Measurements from ENCODE around the gene WDFY4. TPM values are rescaled to one million over a fixed set of nuclear protein-coding genes. Genes with fewer than 3 reads are reported as not detected.

WDFY4 gene
- total RNA-seq, 1 experiment from 2014 or later: 0.22 TPM

DNA sequence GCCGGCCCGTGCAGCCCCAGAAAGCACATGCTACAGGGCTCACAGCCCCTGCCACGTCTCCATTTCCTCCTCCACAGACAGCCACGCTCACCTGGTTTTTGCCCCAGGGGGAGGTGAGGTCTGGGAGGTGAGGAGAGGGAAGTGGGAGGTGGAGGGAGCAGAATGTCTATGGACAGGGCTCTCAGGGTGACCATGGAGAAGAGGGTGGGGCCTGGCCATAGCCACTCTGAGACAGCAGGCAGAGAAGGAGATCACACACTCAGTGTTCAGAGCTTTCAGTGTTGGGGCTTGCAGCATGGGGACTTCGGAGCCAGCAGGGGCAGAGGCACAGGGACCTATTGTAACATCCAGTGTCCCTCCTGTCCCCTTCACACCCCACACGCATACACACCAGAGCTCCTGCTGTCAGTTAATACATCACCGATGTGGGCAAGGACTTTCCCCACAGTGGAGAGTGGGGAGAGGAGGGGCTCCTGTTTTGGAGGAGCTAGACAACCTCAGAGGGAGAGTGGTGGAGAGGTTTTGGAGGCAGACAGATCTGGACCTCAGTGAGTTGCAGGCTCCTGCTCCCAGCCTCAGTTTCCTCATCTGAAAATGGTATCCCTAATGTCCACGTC, 14.4 kb downstream of the WDFY4 start:
- DNase-seq (ENCODE audit: low read depth, low spot score) (no peak), ATAC-seq (no peak)
- Histone ChIP-seq H3K9me3 (ENCODE audit: control insufficient read depth in 1 of 2, insufficient read depth in 1 of 2, low read depth in 1 of 2, low read length in 2 of 2) (no peaks in the 10 kb centered on the region), H4K20me1 (ENCODE audit: insufficient read depth) (no peaks in the 10 kb centered on the region), H2AFZ (ENCODE audit: low read depth, low read length, poor library complexity, severe bottlenecking) (no peak overlapping the region), H3K27me3 (ENCODE audit: insufficient read depth, low read length) (peaks cover 30% of the 10 kb centered on the region; the same call in 1 of the 2 replicates), H3K36me3 (ENCODE audit: control insufficient read depth in 1 of 2, insufficient read depth in 2 of 2, low read length in 2 of 2) (no peaks in the 10 kb centered on the region), H3K27ac (ENCODE audit: low read depth, low read length) (no peak overlapping the region), H3K4me3 (replicated peaks in 1 of 2; ENCODE audit: low read depth in 1 of 2, low read length in 2 of 2) (no peak overlapping the region), H3K4me1 (ENCODE audit: control insufficient read depth in 1 of 2, insufficient read depth in 2 of 2, low read length in 2 of 2) (no peaks in the 10 kb centered on the region), H3K4me2 (ENCODE audit: low read length) (no peak overlapping the region), H3K9ac (ENCODE audit: low read length) (no peak overlapping the region), H3K79me2 (ENCODE audit: insufficient read depth, low read length) (no peaks in the 10 kb centered on the region), H3K9me2 (ENCODE audit: insufficient read depth) (no peaks in the 10 kb centered on the region)
- TF ChIP-seq ZNF274 (IDR thresholded peaks at IDR 0.05; ENCODE audit: low read depth, low read length): no peak
- TF ChIP-seq SRF (IDR thresholded peaks at IDR 0.05; ENCODE audit: low read depth): no peak
- TF ChIP-seq POLR2A (IDR thresholded peaks at IDR 0.05; ENCODE audit: borderline replicate concordance, extremely low read depth, insufficient read depth, insufficient read length): no peak
- TF ChIP-seq, protein P1, sequence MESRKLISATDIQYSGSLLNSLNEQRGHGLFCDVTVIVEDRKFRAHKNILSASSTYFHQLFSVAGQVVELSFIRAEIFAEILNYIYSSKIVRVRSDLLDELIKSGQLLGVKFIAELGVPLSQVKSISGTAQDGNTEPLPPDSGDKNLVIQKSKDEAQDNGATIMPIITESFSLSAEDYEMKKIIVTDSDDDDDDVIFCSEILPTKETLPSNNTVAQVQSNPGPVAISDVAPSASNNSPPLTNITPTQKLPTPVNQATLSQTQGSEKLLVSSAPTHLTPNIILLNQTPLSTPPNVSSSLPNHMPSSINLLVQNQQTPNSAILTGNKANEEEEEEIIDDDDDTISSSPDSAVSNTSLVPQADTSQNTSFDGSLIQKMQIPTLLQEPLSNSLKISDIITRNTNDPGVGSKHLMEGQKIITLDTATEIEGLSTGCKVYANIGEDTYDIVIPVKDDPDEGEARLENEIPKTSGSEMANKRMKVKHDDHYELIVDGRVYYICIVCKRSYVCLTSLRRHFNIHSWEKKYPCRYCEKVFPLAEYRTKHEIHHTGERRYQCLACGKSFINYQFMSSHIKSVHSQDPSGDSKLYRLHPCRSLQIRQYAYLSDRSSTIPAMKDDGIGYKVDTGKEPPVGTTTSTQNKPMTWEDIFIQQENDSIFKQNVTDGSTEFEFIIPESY (IDR thresholded peaks at IDR 0.05; ENCODE audit: extremely low read depth, insufficient replicate concordance, low read length): no peak
- no peak for TF ChIP-seq SP1 (IDR thresholded peaks at IDR 0.05; ENCODE audit: low read depth)
- BruUV-seq (replicated peaks): no TSS peak
- ChIA-PET RAD21 (ENCODE audit: low non-redundant PET in 1 of 2, low total read pairs in 2 of 2, uncharacterized antibody in 2 of 2, unreplicated experiment in 2 of 2) (no interaction called here), POLR2A (no interaction called here), CTCF (no interaction called here)
- intact Hi-C loops (cut with micrococcal nuclease): no loop called here

DNA sequence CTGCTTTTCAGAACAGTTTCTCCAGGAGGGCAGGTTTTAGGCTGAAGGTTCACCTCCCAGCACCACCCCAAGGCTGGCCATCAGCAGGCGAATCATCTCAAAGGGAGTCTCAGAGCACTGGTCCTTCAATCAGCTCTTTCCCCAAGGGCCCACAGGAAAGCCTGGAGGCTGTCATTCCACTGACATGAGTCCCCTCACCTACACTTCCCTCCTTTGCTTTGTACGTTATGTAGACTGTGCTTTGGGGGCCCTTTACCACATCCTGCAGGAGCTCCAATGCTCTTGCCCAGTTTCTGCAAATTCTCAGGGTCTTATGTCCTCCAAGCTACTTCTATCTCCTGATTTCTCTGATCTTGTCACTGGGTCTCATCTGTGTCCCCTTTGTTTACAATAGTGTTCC, 15.4 kb downstream of the WDFY4 start:
- H3K27me3 ChIP-seq (ENCODE audit: insufficient read depth, low read length): peaks cover 37% of the 10 kb centered on the region
- no peak overlapping the region for H3K27ac ChIP-seq (ENCODE audit: low read depth, low read length)
- DNase-seq (ENCODE audit: low read depth, low spot score) (no peak), ATAC-seq (no peak)
- H3K4me1 ChIP-seq (ENCODE audit: control insufficient read depth in 1 of 2, insufficient read depth in 2 of 2, low read length in 2 of 2): no peaks in the 10 kb centered on the region
- ChIA-PET RAD21 (ENCODE audit: low non-redundant PET in 1 of 2, low total read pairs in 2 of 2, uncharacterized antibody in 2 of 2, unreplicated experiment in 2 of 2) (no interaction called here), POLR2A (no interaction called here), CTCF (no interaction called here)
- no peaks in the 10 kb centered on the region for H3K9me2 ChIP-seq (ENCODE audit: insufficient read depth)
- no peaks in the 10 kb centered on the region for H3K79me2 ChIP-seq (ENCODE audit: insufficient read depth, low read length)
- no peak overlapping the region for H3K4me3 ChIP-seq (replicated peaks in 1 of 2; ENCODE audit: low read depth in 1 of 2, low read length in 2 of 2)
- no peak overlapping the region for H3K4me2 ChIP-seq (ENCODE audit: low read length)
- H3K36me3 ChIP-seq (ENCODE audit: control insufficient read depth in 1 of 2, insufficient read depth in 2 of 2, low read length in 2 of 2): no peaks in the 10 kb centered on the region
- no TSS peak for BruUV-seq (replicated peaks)
- no peak overlapping the region for H3K9ac ChIP-seq (ENCODE audit: low read length)
- no peaks in the 10 kb centered on the region for H4K20me1 ChIP-seq (ENCODE audit: insufficient read depth)
- no peak overlapping the region for H2AFZ ChIP-seq (ENCODE audit: low read depth, low read length, poor library complexity, severe bottlenecking)
- intact Hi-C loops (cut with micrococcal nuclease): no loop called here
- H3K9me3 ChIP-seq (ENCODE audit: control insufficient read depth in 1 of 2, insufficient read depth in 1 of 2, low read depth in 1 of 2, low read length in 2 of 2): no peaks in the 10 kb centered on the region
- no peak for TF ChIP-seq EZH2phosphoT487 (IDR thresholded peaks at IDR 0.05; ENCODE audit: borderline replicate concordance)
- TF ChIP-seq, protein P1 (IDR thresholded peaks at IDR 0.05; ENCODE audit: extremely low read depth, insufficient replicate concordance, low read length): no peak
